ENCODE data around the gene PSMG4. TPM values are rescaled to one million over a fixed set of nuclear protein-coding genes. Genes with fewer than 3 reads are reported as not detected.

Gene PSMG4
- polyA plus RNA-seq, 4 donors, result 13.3 to 19.6 (median 18.0) TPM

- no peak for DNase-seq (ENCODE audit: low read depth in 4 of 4, low spot score in 3 of 4)
These were observed 8.9 kb upstream of the PSMG4 start for GRCh38 chr6:3249821-3250220.

GRCh38 chr6:3250231-3250675 lies 8.5 kb upstream of the PSMG4 start:
- no peak for DNase-seq (ENCODE audit: low read depth in 4 of 4, low spot score in 3 of 4)

GRCh38 chr6:3251462-3252314 lies 7.1 kb upstream of the PSMG4 start:
- peak in 1 of 4 donors; percentile 59 for DNase-seq (ENCODE audit: low read depth in 4 of 4, low spot score in 3 of 4)

GRCh38 chr6:3252369-3252768 lies 6.4 kb upstream of the PSMG4 start:
- DNase-seq (ENCODE audit: low read depth in 4 of 4, low spot score in 3 of 4), result no peak

- DNase-seq (ENCODE audit: low read depth in 4 of 4, low spot score in 3 of 4), result no peak
These were observed 5.7 kb upstream of the PSMG4 start for GRCh38 chr6:3252861-3253596.

GRCh38 chr6:3253597-3253961 lies 5.2 kb upstream of the PSMG4 start:
- DNase-seq (ENCODE audit: low read depth in 4 of 4, low spot score in 3 of 4), result no peak

GRCh38 chr6:3258201-3258600 lies 546 bp upstream of the PSMG4 start:
- no peak for DNase-seq (ENCODE audit: low read depth in 4 of 4, low spot score in 3 of 4)

GRCh38 chr6:3259491-3259958 lies 778 bp downstream of the PSMG4 start:
- no peak for DNase-seq (ENCODE audit: low read depth in 4 of 4, low spot score in 3 of 4)

GRCh38 chr6:3260296-3260695 lies 1.5 kb downstream of the PSMG4 start:
- DNase-seq (ENCODE audit: low read depth in 4 of 4, low spot score in 3 of 4), result no peak

- DNase-seq (ENCODE audit: low read depth in 4 of 4, low spot score in 3 of 4), result no peak
These were observed 2.2 kb downstream of the PSMG4 start for GRCh38 chr6:3260772-3261517.

- DNase-seq (ENCODE audit: low read depth in 4 of 4, low spot score in 3 of 4), result no peak
These were observed 2.7 kb downstream of the PSMG4 start for GRCh38 chr6:3261518-3261820.

GRCh38 chr6:3261921-3262320 lies 3.2 kb downstream of the PSMG4 start:
- no peak for DNase-seq (ENCODE audit: low read depth in 4 of 4, low spot score in 3 of 4)

GRCh38 chr6:3263096-3263495 lies 4.3 kb downstream of the PSMG4 start:
- DNase-seq (ENCODE audit: low read depth in 4 of 4, low spot score in 3 of 4), result no peak

- DNase-seq (ENCODE audit: low read depth in 4 of 4, low spot score in 3 of 4), result no peak
These were observed 5.6 kb downstream of the PSMG4 start for GRCh38 chr6:3264356-3264755.

GRCh38 chr6:3265671-3266070 lies 6.9 kb downstream of the PSMG4 start:
- DNase-seq (ENCODE audit: low read depth in 4 of 4, low spot score in 3 of 4), result no peak

GRCh38 chr6:3266170-3266569 lies 7.4 kb downstream of the PSMG4 start:
- no peak for DNase-seq (ENCODE audit: low read depth in 4 of 4, low spot score in 3 of 4)

GRCh38 chr6:3267162-3267561 lies 8.4 kb downstream of the PSMG4 start:
- DNase-seq (ENCODE audit: low read depth in 4 of 4, low spot score in 3 of 4), result no peak

- DNase-seq (ENCODE audit: low read depth in 4 of 4, low spot score in 3 of 4), result no peak
These were observed 9.9 kb downstream of the PSMG4 start for GRCh38 chr6:3268680-3269079.

GRCh38 chr6:3269281-3269975 lies 10.7 kb downstream of the PSMG4 start:
- DNase-seq (ENCODE audit: low read depth in 4 of 4, low spot score in 3 of 4), result no peak

- no peak for DNase-seq (ENCODE audit: low read depth in 4 of 4, low spot score in 3 of 4)
These were observed 11.5 kb downstream of the PSMG4 start for GRCh38 chr6:3270258-3270657.

GRCh38 chr6:3271756-3272155 lies 13.0 kb downstream of the PSMG4 start:
- no peak for DNase-seq (ENCODE audit: low read depth in 4 of 4, low spot score in 3 of 4)
